Mammary epithelial cell (primary cell): ENCODE results near the gene GGA2.

Experiments used
- CTCF ChIP-seq, 2 donors: IDR thresholded peaks in 1 of 2; conservative IDR thresholded peaks in 1 of 2; 2 replicates each; pipeline ENCODE4 v1.5.1; 2011 to 2012; ENCODE audit warnings: inconsistent platforms in 2 of 2, low read length in 2 of 2, mild to moderate bottlenecking in 2 of 2, control low read depth in 1 of 2, low read depth in 1 of 2; ENCODE audit not compliant: insufficient read depth in 1 of 2; ENCODE audit errors: extremely low read depth in 1 of 2
- EZH2 ChIP-seq: IDR thresholded peaks from 2 replicates; pipeline ENCODE4 v1.6.1; 2012; ENCODE audit warnings: low read length, inconsistent platforms, borderline replicate concordance

- TF ChIP-seq CTCF (conservative IDR thresholded peaks at IDR 0.05 in 1 of 2, IDR thresholded peaks at IDR 0.05 in 1 of 2; ENCODE audit: extremely low read depth in 1 of 2, insufficient read depth in 1 of 2, low read depth in 1 of 2, low read length in 2 of 2) (no peak), EZH2 (no peak)
Measured at GRCh38 chr16:23552161-23552560, 41.9 kb upstream of the GGA2 start.
